HCT116 (cell line): ENCODE measurements around the gene ODF4. TPM values are rescaled to one million over a fixed set of nuclear protein-coding genes. Genes with fewer than 3 reads are reported as not detected.

Experiments
- ATAC-seq: fragments of 200-7000 bp; cut with Tn5 transposase; 2 replicates; pipeline ENCODE4 v1.9.1; 2020; ENCODE audit warnings: mild to moderate bottlenecking, moderate library complexity
- BruUV-seq: library from RNA; stranded (reverse); fragments of 400-500 nt; replicated peaks from 2 replicates; lab custom pipeline; 2021; lab: Mats Ljungman, UMichigan
- CTCF ChIA-PET: fragments of 300-600 bp; sonication (Branson Sonifier 250); formaldehyde crosslinking; loops from one replicate; lab custom pipeline; 2021; ENCODE audit warnings: antibody characterized with exemption; lab: Charles Lee
- POLR2A ChIA-PET: fragments of 300-600, 350-600 bp; sonication (Branson Sonifier 250); formaldehyde crosslinking; loops from one replicate; lab custom pipeline; 2021; ENCODE audit warnings: antibody characterized with exemption; lab: Charles Lee
- RAD21 ChIA-PET, 2 experiments: fragments of 300-600 bp; sonication (Branson Sonifier 250); formaldehyde crosslinking; loops; one replicate each; lab custom pipeline; 2023; ENCODE audit warnings: low total read pairs in 2 of 2; ENCODE audit not compliant: uncharacterized antibody in 2 of 2, unreplicated experiment in 2 of 2, low non-redundant PET in 1 of 2; lab: Charles Lee
- DNase-seq: peaks from one replicate; pipeline ENCODE4 v3.0.0-alpha.2; 2010; ENCODE audit warnings: low read depth, low spot score
- H2AFZ ChIP-seq: fragments of 200-600 bp; shearing (Covaris generic), sonication (generic); 2 replicates; pipeline ENCODE4 v1.6.1; 2017; ENCODE audit warnings: low read depth, mixed run types, mixed read lengths, antibody characterized with exemption, low read length; ENCODE audit not compliant: poor library complexity, severe bottlenecking
- H3K27ac ChIP-seq: 2 replicates; pipeline ENCODE4 v1.5.1; 2012; ENCODE audit warnings: low read depth, low read length
- H3K27me3 ChIP-seq: fragments of 200-600 bp; sonication (generic); 2 replicates; pipeline ENCODE4 v1.6.1; 2016; ENCODE audit warnings: mixed run types, low read length, mixed read lengths; ENCODE audit not compliant: insufficient read depth
- H3K36me3 ChIP-seq, 2 experiments: fragments of 200-500 bp in 1 of 2; fragments of 200-600 bp in 1 of 2; sonication (Bioruptor generic) in 1 of 2; sonication (generic) in 1 of 2; 2 replicates each; pipeline versions ENCODE4 v1.5.1 to v1.6.1; 2014 to 2016; ENCODE audit warnings: low read length in 2 of 2, inconsistent platforms in 1 of 2, mixed read lengths in 1 of 2, mixed run types in 1 of 2; ENCODE audit not compliant: insufficient read depth in 2 of 2, control insufficient read depth in 1 of 2
- H3K4me1 ChIP-seq, 2 experiments: fragments of 200-600 bp in 1 of 2; sonication (generic) in 1 of 2; 2 replicates each; pipeline versions ENCODE4 v1.5.1 to v1.6.1; 2012 to 2017; ENCODE audit warnings: low read length in 2 of 2, inconsistent platforms in 1 of 2, mild to moderate bottlenecking in 1 of 2, mixed read lengths in 1 of 2, mixed run types in 1 of 2, moderate library complexity in 1 of 2; ENCODE audit not compliant: insufficient read depth in 2 of 2, control insufficient read depth in 1 of 2
- H3K4me2 ChIP-seq: fragments of 200-600 bp; sonication (generic); 2 replicates; pipeline ENCODE4 v1.6.1; 2017; ENCODE audit warnings: mixed run types, low read length, mixed read lengths
- H3K4me3 ChIP-seq, 2 experiments: fragments of 200-600 bp in 1 of 2; sonication (generic) in 1 of 2; replicated peaks in 1 of 2; 2 replicates each; pipeline ENCODE4 v1.5.1; 2011 to 2016; ENCODE audit warnings: low read length in 2 of 2, control low read depth in 1 of 2, low read depth in 1 of 2, mild to moderate bottlenecking in 1 of 2, mixed read lengths in 1 of 2, mixed run types in 1 of 2
- H3K79me2 ChIP-seq: fragments of 200-600 bp; sonication (generic); 2 replicates; pipeline ENCODE4 v1.6.1; 2017; ENCODE audit warnings: mild to moderate bottlenecking, mixed run types, low read length, moderate library complexity, mixed read lengths; ENCODE audit not compliant: insufficient read depth
- H3K9ac ChIP-seq: fragments of 200-600 bp; sonication (generic); 2 replicates; pipeline ENCODE4 v1.6.1; 2016; ENCODE audit warnings: low read length, mixed read lengths
- H3K9me2 ChIP-seq: fragments of 200-600 bp; sonication (generic), shearing (Covaris generic); 2 replicates; pipeline ENCODE4 v1.6.1; 2017; ENCODE audit warnings: mixed run types, mild to moderate bottlenecking, moderate library complexity; ENCODE audit not compliant: insufficient read depth
- H3K9me3 ChIP-seq, 2 experiments: fragments of 200-500 bp in 1 of 2; fragments of 200-600 bp in 1 of 2; sonication (Bioruptor generic) in 1 of 2; sonication (generic) in 1 of 2; 2 replicates each; pipeline ENCODE4 v1.6.1; 2014 to 2017; ENCODE audit warnings: low read length in 2 of 2, mixed read lengths in 2 of 2, inconsistent platforms in 1 of 2, low read depth in 1 of 2, mild to moderate bottlenecking in 1 of 2, mixed run types in 1 of 2, moderate library complexity in 1 of 2; ENCODE audit not compliant: control insufficient read depth in 1 of 2, insufficient read depth in 1 of 2
- H4K20me1 ChIP-seq: fragments of 200-600 bp; sonication (generic), shearing (Covaris generic); 2 replicates; pipeline ENCODE4 v1.6.1; 2017; ENCODE audit warnings: mixed run types, mild to moderate bottlenecking, moderate library complexity; ENCODE audit not compliant: insufficient read depth
- ATF3 ChIP-seq: IDR thresholded peaks from 2 replicates; pipeline ENCODE4 v1.6.1; 2012
- CBX3 ChIP-seq: IDR thresholded peaks from 2 replicates; pipeline ENCODE4 v1.6.1; 2012; ENCODE audit warnings: low read depth
- CEBPB ChIP-seq: IDR thresholded peaks from 2 replicates; pipeline ENCODE4 v1.6.1; 2012; ENCODE audit warnings: low read depth
- ELF1 ChIP-seq: IDR thresholded peaks from 2 replicates; pipeline ENCODE4 v1.6.1; 2012; ENCODE audit warnings: low read depth, borderline replicate concordance
- EZH2 ChIP-seq: fragments of 200-600 bp; sonication (generic); IDR thresholded peaks from 2 replicates; pipeline ENCODE4 v1.6.1; 2017; ENCODE audit warnings: antibody characterized with exemption, mixed run types
- FOSL1 ChIP-seq: IDR thresholded peaks from 2 replicates; pipeline ENCODE4 v1.6.1; 2012; ENCODE audit warnings: low read depth
- JUND ChIP-seq: IDR thresholded peaks from 2 replicates; pipeline ENCODE4 v1.6.1; 2012
- MAX ChIP-seq: IDR thresholded peaks from 2 replicates; pipeline ENCODE4 v1.6.1; 2012
- POLR2A ChIP-seq: IDR thresholded peaks from 2 replicates; pipeline ENCODE4 v1.7.0; 2011; ENCODE audit warnings: borderline replicate concordance; ENCODE audit not compliant: insufficient read depth, insufficient read length; ENCODE audit errors: extremely low read depth
- POLR2AphosphoS5 ChIP-seq: IDR thresholded peaks from 2 replicates; pipeline ENCODE4 v1.6.1; 2011; ENCODE audit warnings: mild to moderate bottlenecking, low read depth, low read length, moderate library complexity
- RAD21 ChIP-seq: IDR thresholded peaks from 2 replicates; pipeline ENCODE4 v1.6.1; 2012; ENCODE audit warnings: low read depth, mild to moderate bottlenecking
- REST ChIP-seq: IDR thresholded peaks from 2 replicates; pipeline ENCODE4 v1.6.1; 2012; ENCODE audit warnings: low read depth
- SP1 ChIP-seq: IDR thresholded peaks from 2 replicates; pipeline ENCODE4 v1.6.1; 2012; ENCODE audit warnings: low read depth
- YY1 ChIP-seq: IDR thresholded peaks from 2 replicates; pipeline ENCODE4 v1.6.1; 2011; ENCODE audit warnings: low read length, low read depth, moderate library complexity, mild to moderate bottlenecking; ENCODE audit not compliant: insufficient replicate concordance; ENCODE audit errors: extremely low read depth
- ZFX ChIP-seq: fragments of 450-650 bp; IDR thresholded peaks from 2 replicates; pipeline ENCODE4 v1.6.1; 2017
- ZNF274 ChIP-seq: fragments of 200-500 bp; sonication (Bioruptor generic); IDR thresholded peaks from 2 replicates; pipeline ENCODE4 v1.6.1; 2014; ENCODE audit warnings: mild to moderate bottlenecking, low read depth, low read length, inconsistent platforms
- intact Hi-C: fragments of 100-400 bp; cut with micrococcal nuclease; formaldehyde crosslinking; loops from 2 replicates; pipeline ENCODE4 v1.10.0; 2022
- total RNA-seq: library from RNA; stranded (reverse); gene quantifications from one replicate; pipeline ENCODE4 v1.2.1, GENCODE V29; 2021; ENCODE audit not compliant: unreplicated experiment

The ODF4 gene
- total RNA-seq, 1 experiment from 2014 or later, result not detected

- TF ChIP-seq ATF3, result no peak
- TF ChIP-seq EZH2, result no peak
- no peak for TF ChIP-seq JUND
- TF ChIP-seq ZFX, result peak; percentile 31; the same call in 1 of the 2 replicates
- TF ChIP-seq POLR2AphosphoS5, result no peak
- TF ChIP-seq ZNF274, result no peak
- no peak for TF ChIP-seq POLR2A
- no peak for TF ChIP-seq CEBPB
- TF ChIP-seq, all 23 proteins: peak for 1
- Histone ChIP-seq H3K27ac (peak overlapping the region; percentile 96), H3K27me3 (no peaks in the 10 kb centered on the region), H4K20me1 (peaks cover 25% of the 10 kb centered on the region; the same call in 1 of the 2 replicates), H3K36me3 (peaks cover 30 to 47% of the 10 kb centered on the region in 2 experiments), H2AFZ (no peak overlapping the region), H3K9me2 (no peaks in the 10 kb centered on the region), H3K9ac (peak overlapping the region; percentile 93), H3K79me2 (peaks cover 56% of the 10 kb centered on the region), H3K4me3 (peak overlapping the region; percentile 85 to 98), H3K9me3 (no peaks in the 10 kb centered on the region), H3K4me2 (peak overlapping the region; percentile 85), H3K4me1 (peaks cover 20 to 48% of the 10 kb centered on the region in 2 experiments)
- no peak for ATAC-seq
- no TSS peak for BruUV-seq
- RAD21 ChIA-PET, result no interaction called here
- no peak for DNase-seq
- POLR2A ChIA-PET, result interaction anchor here (1.2 to 2.0 kb wide), 2 partner anchors 10 to 135 kb away, joined by 4 to 12 read pairs; partner anchors contain the start of gene CTC1
- CTCF ChIA-PET, result interaction anchor here (2.8 kb wide), 1 partner anchor 403 kb away, joined by 29 read pairs; no protein-coding TSS in a partner anchor
- intact Hi-C loops, result loop anchor here (1.0 to 10.0 kb wide), 7 partner anchors 53 to 512 kb away; partner anchors contain the start of genes CTC1, HES7 and PFAS
These were observed 43.2 kb downstream of the ODF4 start for GRCh38 chr17:8382880-8383142.

- ATAC-seq (peak; percentile 88), DNase-seq (peak; percentile 97)
- POLR2A ChIA-PET, result interaction anchor here (0.7 to 2.0 kb wide), 15 partner anchors 9 to 485 kb away, joined by 3 to 17 read pairs (median 4); partner anchors contain the start of genes CTC1, MYH10, NDEL1 and PFAS
- no TSS peak for BruUV-seq
- Histone ChIP-seq H3K27ac (peak within 1 kb of the TSS; percentile 96), H3K4me2 (peak within 1 kb of the TSS; percentile 85), H3K27me3 (no peaks in the 10 kb centered on the region), H3K9me2 (no peaks in the 10 kb centered on the region), H3K79me2 (peaks cover 53% of the 10 kb centered on the region), H3K4me1 (peaks cover 20 to 44% of the 10 kb centered on the region in 2 experiments), H3K9ac (peak within 1 kb of the TSS; percentile 93), H3K36me3 (peaks cover 28 to 43% of the 10 kb centered on the region in 2 experiments), H2AFZ (peak within 1 kb of the TSS; percentile 50), H3K9me3 (no peaks in the 10 kb centered on the region), H3K4me3 (peak within 1 kb of the TSS; percentile 85 to 98), H4K20me1 (peaks cover 22% of the 10 kb centered on the region; the same call in 1 of the 2 replicates)
- RAD21 ChIA-PET, result interaction anchor here (0.6 to 1.5 kb wide), 12 partner anchors 25 to 1146 kb away, joined by 3 to 8 read pairs (median 4); partner anchors contain the start of genes CTC1 (in 1 of the 2) and NDEL1 (in 1 of the 2)
- intact Hi-C loops, result loop anchor here (1.0 to 10.0 kb wide), 7 partner anchors 53 to 512 kb away; partner anchors contain the start of genes CTC1, HES7 and PFAS
- CTCF ChIA-PET, result interaction anchor here (0.7 to 2.8 kb wide), 22 partner anchors 14 to 1139 kb away, joined by 3 to 45 read pairs (median 4); partner anchors contain the start of genes CTC1, MYH10 and NDEL1
- TF ChIP-seq SP1 (peak; percentile 87), FOSL1 (peak; percentile 50), RAD21 (peak; percentile 70), MAX (peak; percentile 91), CBX3 (peak; percentile 73), CEBPB (peak; percentile 96), REST (no peak), POLR2AphosphoS5 (peak; percentile 97), JUND (no peak), YY1 (peak; percentile 93), ELF1 (peak; percentile 90), ZFX (no peak; the same call in 1 of the 2 replicates)
These were observed 43.6 kb downstream of the ODF4 start, which contains the start of gene RPL26 for GRCh38 chr17:8383143-8383822. Gene RPL26, minus strand, starts transcription at chr17:8383193. Its CDS starts 883 bp downstream, at chr17:8382310.
